Naive thymus-derived CD8-positive, alpha-beta T cell (primary cell): Measurements from ENCODE around the gene PBRM1. TPM values are rescaled to one million over a fixed set of nuclear protein-coding genes. Genes with fewer than 3 reads are reported as not detected.

Experiments used
- ATAC-seq, 2 donors: fragments of 150-1000 bp; cut with Tn5 transposase in 1 of 2; sonication (Bioruptor Pico), chemical (Tn5 transposase) in 1 of 2; 1 replicate in 1 of 2; 2 replicates in 1 of 2; pipeline ENCODE4 v1.10.0; 2021; ENCODE audit warnings: mild to moderate bottlenecking in 2 of 2, moderate library complexity in 2 of 2
- POLR2A ChIA-PET: fragments of 350-600 bp; sonication (Branson Sonifier 250); formaldehyde crosslinking; loops from one replicate; lab custom pipeline; 2021; ENCODE audit warnings: antibody characterized with exemption; lab: Charles Lee
- DNase-seq, 10 donors: peaks; one replicate each; pipeline versions ENCODE4 v3.0.0 to v3.0.0-alpha.2; 2020 to 2022
- H3K27ac Mint-ChIP-seq, 10 donors: one replicate each; pipeline ENCODE4 v1.8.0; 2020 to 2022; ENCODE audit warnings: mild to moderate bottlenecking in 10 of 10, mixed read lengths in 10 of 10, moderate library complexity in 4 of 10, inconsistent platforms in 1 of 10
- H3K27me3 Mint-ChIP-seq, 5 donors: one replicate each; pipeline ENCODE4 v1.8.0; 2021 to 2022; ENCODE audit warnings: mixed read lengths in 5 of 5
- H3K36me3 Mint-ChIP-seq, 3 donors: one replicate each; pipeline ENCODE4 v1.8.0; 2020 to 2022; ENCODE audit warnings: mixed read lengths in 3 of 3, mild to moderate bottlenecking in 2 of 3, inconsistent platforms in 1 of 3
- H3K4me1 Mint-ChIP-seq, 4 donors: one replicate each; pipeline ENCODE4 v1.8.0; 2021 to 2022; ENCODE audit warnings: mixed read lengths in 4 of 4
- H3K4me3 Mint-ChIP-seq, 10 donors: one replicate each; pipeline ENCODE4 v1.8.0; 2020 to 2022; ENCODE audit warnings: mild to moderate bottlenecking in 10 of 10, mixed read lengths in 10 of 10, moderate library complexity in 6 of 10, inconsistent platforms in 1 of 10
- H3K9me3 Mint-ChIP-seq, 9 donors: one replicate each; pipeline ENCODE4 v1.8.0; 2020 to 2022; ENCODE audit warnings: mixed read lengths in 9 of 9, mild to moderate bottlenecking in 3 of 9, inconsistent platforms in 1 of 9, moderate library complexity in 1 of 9
- polyA plus RNA-seq, 3 donors: library from polyadenylated mRNA; unstranded; fragments of 300-500 nt; fragmentation: Illumina TruSeq; gene quantifications; one replicate each; pipeline ENCODE4 v1.2.3, GENCODE V29; 2021
- total RNA-seq, 8 experiments: library from RNA in 2 of 8; stranded (reverse) in 2 of 8; gene quantifications; one replicate each; pipeline ENCODE4 v1.2.3 and lab custom pipeline; 2021 to 2026

The PBRM1 gene
- total and polyA plus RNA-seq, 5 experiments from 2014 or later: 66.0 to 81.4 (median 72.9) TPM

GRCh38 chr3:52515192-52515591 lies 170.5 kb downstream of the PBRM1 start:
- Mint-ChIP-seq H3K4me1 (no peaks in the 10 kb centered on the region), H3K27ac (no peak overlapping the region)

GRCh38 chr3:52514576-52514975 lies 171.1 kb downstream of the PBRM1 start:
- no peaks in the 10 kb centered on the region for H3K9me3 Mint-ChIP-seq
- no peak overlapping the region for H3K27ac Mint-ChIP-seq
- H3K4me3 Mint-ChIP-seq: no peak overlapping the region
- POLR2A ChIA-PET: no interaction called here
- H3K27me3 Mint-ChIP-seq: no peaks in the 10 kb centered on the region
- H3K4me1 Mint-ChIP-seq: no peaks in the 10 kb centered on the region
- H3K36me3 Mint-ChIP-seq: no peaks in the 10 kb centered on the region
- ATAC-seq (no peak), DNase-seq (no peak)

More at GRCh38 chr3:52515192-52515591, 170.5 kb downstream of the PBRM1 start:
- no peaks in the 10 kb centered on the region for H3K9me3 Mint-ChIP-seq
- H3K27me3 Mint-ChIP-seq: no peaks in the 10 kb centered on the region
- POLR2A ChIA-PET: no interaction called here
- H3K4me3 Mint-ChIP-seq: no peak overlapping the region
- H3K36me3 Mint-ChIP-seq: no peaks in the 10 kb centered on the region
- DNase-seq (no peak), ATAC-seq (no peak)

GRCh38 chr3:52513281-52513680 lies 172.4 kb downstream of the PBRM1 start:
- no peaks in the 10 kb centered on the region for H3K4me1 Mint-ChIP-seq
- POLR2A ChIA-PET: no interaction called here
- H3K27ac Mint-ChIP-seq: no peak overlapping the region
- H3K27me3 Mint-ChIP-seq: no peaks in the 10 kb centered on the region
- no peaks in the 10 kb centered on the region for H3K36me3 Mint-ChIP-seq
- ATAC-seq: no peak
- H3K4me3 Mint-ChIP-seq: no peak overlapping the region
- DNase-seq: no peak
- no peaks in the 10 kb centered on the region for H3K9me3 Mint-ChIP-seq

GRCh38 chr3:52512727-52513126 lies 173.0 kb downstream of the PBRM1 start:
- H3K4me1 Mint-ChIP-seq: no peaks in the 10 kb centered on the region
- no peak for DNase-seq
- H3K36me3 Mint-ChIP-seq: no peaks in the 10 kb centered on the region
- no peaks in the 10 kb centered on the region for H3K27me3 Mint-ChIP-seq
- H3K9me3 Mint-ChIP-seq: no peaks in the 10 kb centered on the region
- POLR2A ChIA-PET: no interaction called here
- H3K4me3 Mint-ChIP-seq: no peak overlapping the region
- no peak for ATAC-seq
- H3K27ac Mint-ChIP-seq: no peak overlapping the region

GRCh38 chr3:52512105-52512504 lies 173.6 kb downstream of the PBRM1 start:
- POLR2A ChIA-PET: no interaction called here
- H3K36me3 Mint-ChIP-seq: no peaks in the 10 kb centered on the region
- no peak overlapping the region for H3K4me3 Mint-ChIP-seq
- H3K4me1 Mint-ChIP-seq: no peaks in the 10 kb centered on the region
- no peak for DNase-seq
- no peaks in the 10 kb centered on the region for H3K9me3 Mint-ChIP-seq
- no peak for ATAC-seq
- H3K27ac Mint-ChIP-seq: no peak overlapping the region
- no peaks in the 10 kb centered on the region for H3K27me3 Mint-ChIP-seq

GRCh38 chr3:52511509-52511908 lies 174.2 kb downstream of the PBRM1 start:
- POLR2A ChIA-PET: no interaction called here
- no peaks in the 10 kb centered on the region for H3K9me3 Mint-ChIP-seq
- H3K4me3 Mint-ChIP-seq: no peak overlapping the region
- no peaks in the 10 kb centered on the region for H3K4me1 Mint-ChIP-seq
- DNase-seq (no peak), ATAC-seq (no peak)
- H3K27me3 Mint-ChIP-seq: no peaks in the 10 kb centered on the region
- H3K27ac Mint-ChIP-seq: no peak overlapping the region
- H3K36me3 Mint-ChIP-seq: no peaks in the 10 kb centered on the region

- ATAC-seq: no peak
- POLR2A ChIA-PET: no interaction called here
- H3K27ac Mint-ChIP-seq: no peak overlapping the region
- H3K27me3 Mint-ChIP-seq: no peaks in the 10 kb centered on the region
- H3K4me3 Mint-ChIP-seq: no peak overlapping the region
- H3K9me3 Mint-ChIP-seq: no peaks in the 10 kb centered on the region
- H3K36me3 Mint-ChIP-seq: no peaks in the 10 kb centered on the region
- H3K4me1 Mint-ChIP-seq: no peaks in the 10 kb centered on the region
- DNase-seq: no peak
Measured at GRCh38 chr3:52509753-52510328, 175.9 kb downstream of the PBRM1 start.

- no peak overlapping the region for H3K27ac Mint-ChIP-seq
Measured at GRCh38 chr3:52507359-52507758, 178.4 kb downstream of the PBRM1 start.

GRCh38 chr3:52506266-52506966 lies 179.3 kb downstream of the PBRM1 start:
- no peaks in the 10 kb centered on the region for H3K4me1 Mint-ChIP-seq
- POLR2A ChIA-PET: no interaction called here
- ATAC-seq: no peak
- H3K27ac Mint-ChIP-seq: no peak overlapping the region
- H3K9me3 Mint-ChIP-seq: no peaks in the 10 kb centered on the region
- H3K36me3 Mint-ChIP-seq: no peaks in the 10 kb centered on the region
- no peak for DNase-seq
- H3K27me3 Mint-ChIP-seq: no peaks in the 10 kb centered on the region
- H3K4me3 Mint-ChIP-seq: no peak overlapping the region

More at GRCh38 chr3:52507359-52507758, 178.4 kb downstream of the PBRM1 start:
- Mint-ChIP-seq H3K9me3 (no peaks in the 10 kb centered on the region), H3K4me1 (no peaks in the 10 kb centered on the region), H3K36me3 (no peaks in the 10 kb centered on the region), H3K27me3 (no peaks in the 10 kb centered on the region), H3K4me3 (no peak overlapping the region)
- ATAC-seq (no peak), DNase-seq (no peak)
- POLR2A ChIA-PET: no interaction called here

GRCh38 chr3:52504977-52505376 lies 180.7 kb downstream of the PBRM1 start:
- DNase-seq (no peak), ATAC-seq (no peak)
- Mint-ChIP-seq H3K36me3 (no peaks in the 10 kb centered on the region), H3K4me1 (no peaks in the 10 kb centered on the region), H3K4me3 (no peak overlapping the region), H3K9me3 (no peaks in the 10 kb centered on the region), H3K27ac (no peak overlapping the region), H3K27me3 (no peaks in the 10 kb centered on the region)
- POLR2A ChIA-PET: no interaction called here

- no peak for ATAC-seq
- DNase-seq: no peak
- POLR2A ChIA-PET: interaction anchor here (0.6 kb wide), 1 partner anchor 590 kb away, joined by 4 read pairs; no protein-coding TSS in a partner anchor
- Mint-ChIP-seq H3K27ac (no peak overlapping the region), H3K4me3 (no peak overlapping the region), H3K27me3 (no peaks in the 10 kb centered on the region), H3K4me1 (peaks cover 0 to 4% (median under 1%) of the 10 kb centered on the region in 4 donors), H3K36me3 (no peaks in the 10 kb centered on the region), H3K9me3 (no peaks in the 10 kb centered on the region)
Measured at GRCh38 chr3:52503788-52504424, 181.8 kb downstream of the PBRM1 start.

GRCh38 chr3:52502808-52503350 lies 182.8 kb downstream of the PBRM1 start:
- no peaks in the 10 kb centered on the region for H3K27me3 Mint-ChIP-seq
- H3K4me3 Mint-ChIP-seq: no peak overlapping the region
- H3K4me1 Mint-ChIP-seq: peaks cover 0 to 13% (median 2%) of the 10 kb centered on the region in 4 donors
- H3K36me3 Mint-ChIP-seq: no peaks in the 10 kb centered on the region
- no peaks in the 10 kb centered on the region for H3K9me3 Mint-ChIP-seq
- ATAC-seq (no peak), DNase-seq (no peak)
- POLR2A ChIA-PET: interaction anchor here (1.0 kb wide), 1 partner anchor 33 kb away, joined by 3 read pairs; the partner anchor contains the start of gene UQCC5
- no peak overlapping the region for H3K27ac Mint-ChIP-seq

GRCh38 chr3:52502001-52502400 lies 183.7 kb downstream of the PBRM1 start:
- DNase-seq (no peak), ATAC-seq (no peak)
- H3K36me3 Mint-ChIP-seq: no peaks in the 10 kb centered on the region
- no peak overlapping the region for H3K27ac Mint-ChIP-seq
- H3K27me3 Mint-ChIP-seq: peaks cover 0 to 2% (median 0%) of the 10 kb centered on the region in 5 donors
- H3K4me3 Mint-ChIP-seq: no peak overlapping the region
- POLR2A ChIA-PET: interaction anchor here (1.0 kb wide), 1 partner anchor 34 kb away, joined by 3 read pairs; the partner anchor contains the start of gene UQCC5
- peaks cover 0 to 13% (median 2%) of the 10 kb centered on the region in 4 donors for H3K4me1 Mint-ChIP-seq
- H3K9me3 Mint-ChIP-seq: no peaks in the 10 kb centered on the region
